Embryonic facial prominence (tissue), 1 donor: ENCODE measurements around the gene AHCTF1.
"Not testable (repeated sequence)": the region's sequence is repeated elsewhere in the genome, so short reads cannot be mapped to it uniquely, and the experiment has no call there.

Source experiments
- DNase-seq: peaks from one replicate; pipeline ENCODE4 v3.0.0-alpha.2; 2016; ENCODE audit errors: extremely low spot score

Gene AHCTF1

DNA sequence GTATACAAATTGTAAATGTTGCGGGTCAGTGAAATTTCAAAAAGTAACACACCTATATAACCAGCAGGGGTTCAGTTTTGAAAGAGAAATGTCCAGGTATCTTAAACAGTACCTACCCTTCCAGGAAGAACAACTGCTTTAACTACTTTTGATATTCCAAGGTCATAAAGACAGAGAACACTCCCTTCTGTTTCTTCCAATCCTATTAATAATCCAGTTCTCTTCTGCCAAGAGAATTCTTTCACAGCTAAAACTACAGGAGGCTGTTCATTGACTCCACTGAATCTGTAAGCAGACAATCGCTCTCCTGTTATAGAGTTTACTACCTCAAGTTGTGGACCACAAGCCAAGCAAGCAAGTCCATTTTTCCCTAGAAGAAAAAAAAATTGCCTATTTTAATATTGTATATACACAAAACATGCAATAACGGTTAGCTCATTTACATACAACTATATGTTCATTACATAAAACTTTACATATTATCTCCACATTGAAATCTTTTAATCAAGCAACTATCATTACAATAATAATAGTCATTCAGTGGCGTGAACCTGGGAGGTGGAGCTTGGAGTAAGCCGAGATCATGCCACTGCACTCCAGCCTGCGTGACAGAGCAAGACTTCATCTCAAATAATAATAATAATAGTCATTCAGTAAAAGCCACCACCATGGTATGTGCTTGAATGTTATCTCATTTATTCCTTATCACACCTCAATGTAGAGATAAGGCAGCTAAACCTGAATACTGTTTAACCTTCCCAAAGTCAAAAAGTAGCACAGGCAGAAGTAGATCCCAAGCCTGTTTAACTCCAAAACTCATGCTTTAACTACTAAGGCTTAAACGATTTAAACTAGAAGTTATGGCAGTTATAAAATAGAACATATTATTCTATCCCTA is 15.5 kb downstream of the AHCTF1 start:
- DNase-seq: not testable (repeated sequence)

DNA sequence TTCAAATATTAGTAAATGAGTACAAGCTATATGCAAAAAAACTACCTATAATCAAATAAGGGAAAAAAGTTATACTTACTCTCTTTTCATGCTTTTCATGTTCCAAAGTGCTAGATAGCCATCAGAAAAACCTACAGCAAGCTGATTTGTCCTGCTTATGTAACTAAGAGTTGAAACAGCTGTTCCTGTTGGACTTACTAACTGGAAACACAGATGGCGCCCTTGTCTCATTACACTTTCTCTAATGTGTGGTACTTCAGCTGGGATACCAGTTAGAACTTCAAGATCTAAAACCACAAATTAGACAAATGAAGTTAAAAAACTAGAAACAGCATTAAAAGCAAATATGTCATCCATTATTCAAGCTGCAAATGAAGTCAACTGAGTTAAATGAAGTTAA is 24.3 kb downstream of the AHCTF1 start:
- DNase-seq: no peak

DNA sequence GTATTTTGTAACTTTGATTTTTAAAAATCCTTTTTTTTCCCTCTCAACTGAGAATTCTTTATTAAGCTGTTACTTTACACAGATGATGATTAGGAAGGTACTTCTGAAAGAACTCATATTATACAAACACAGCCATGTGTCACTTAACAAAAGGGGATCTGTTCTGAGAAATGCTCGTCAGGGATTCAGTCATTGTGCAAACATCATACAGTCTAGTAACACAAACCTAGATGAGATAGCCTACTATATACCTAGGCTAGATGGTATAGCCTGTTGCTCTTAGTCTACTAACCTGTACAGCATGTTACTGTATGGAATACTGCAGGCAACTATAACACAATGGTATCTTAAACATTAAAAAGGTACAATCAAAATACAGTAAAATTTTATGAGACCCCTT is 24.9 kb downstream of the AHCTF1 start:
- DNase-seq: no peak

DNA sequence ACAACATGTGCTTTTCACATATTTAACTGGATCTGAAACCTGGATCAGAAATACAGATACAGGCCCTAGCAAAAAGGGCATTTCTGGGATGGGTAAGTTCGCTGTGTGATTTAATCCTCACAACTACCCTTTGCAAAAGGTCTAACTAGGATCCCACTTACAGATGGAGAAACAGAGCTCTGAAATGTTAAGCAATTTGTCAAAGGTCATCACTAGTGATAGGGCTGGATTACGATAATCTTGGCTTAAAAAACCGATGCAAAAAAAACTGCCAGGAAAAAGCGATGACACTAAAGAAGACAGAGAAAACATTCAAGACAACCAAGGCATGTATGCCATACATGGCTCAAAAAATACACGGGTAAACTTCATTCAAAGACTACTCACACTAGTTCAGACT is 29.9 kb downstream of the AHCTF1 start:
- no peak for DNase-seq

DNA sequence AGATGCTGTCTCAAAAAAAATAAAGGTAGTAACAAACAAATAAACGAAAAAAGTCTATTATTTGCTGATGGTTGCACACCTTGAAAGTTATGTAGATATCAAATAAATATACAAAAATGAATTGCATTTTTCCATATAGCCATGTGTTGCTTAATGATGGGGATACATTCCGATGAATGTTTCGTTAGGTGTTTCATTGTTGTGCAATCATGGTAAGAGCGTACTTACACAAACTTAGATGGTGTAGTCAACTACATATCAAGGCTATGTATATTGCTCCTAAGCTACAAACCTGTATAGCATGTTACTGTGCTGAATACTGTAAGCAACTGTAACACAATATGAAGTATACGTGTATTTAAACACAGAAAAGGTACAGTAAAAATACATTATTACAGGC is 34.4 kb downstream of the AHCTF1 start:
- no peak for DNase-seq

DNA sequence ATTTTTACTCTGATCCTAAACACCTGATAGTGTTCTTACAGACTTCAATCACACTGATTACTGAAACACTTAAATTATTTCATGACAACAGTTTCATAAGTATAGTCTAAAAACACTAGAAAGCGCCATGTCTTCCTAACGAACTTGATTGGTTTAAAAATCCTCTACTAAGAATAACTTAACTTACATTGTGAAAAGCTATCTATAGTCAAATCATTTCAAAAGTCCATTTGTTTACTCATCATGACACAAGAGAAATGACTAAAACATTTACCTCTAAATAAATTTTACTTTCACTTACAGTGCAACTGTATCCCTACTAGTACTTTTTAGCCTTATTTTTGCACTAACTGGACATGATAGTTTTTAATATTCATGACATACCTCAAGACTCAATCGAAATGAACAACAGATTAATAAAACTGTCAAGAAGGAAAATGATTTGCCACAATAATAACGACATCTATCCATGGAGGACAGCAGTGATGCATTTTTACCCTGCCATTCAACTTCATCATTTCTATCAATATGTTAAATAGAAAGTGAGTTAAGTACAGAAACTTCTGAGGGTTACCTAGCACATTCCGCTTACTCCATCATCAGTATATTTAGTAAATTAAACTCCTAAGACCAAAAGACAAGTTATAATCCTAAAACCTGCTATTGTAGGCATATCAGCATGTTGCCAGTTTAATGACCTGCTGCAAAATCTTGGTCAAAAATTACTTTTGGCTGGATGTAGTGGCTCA is 38.4 kb downstream of the AHCTF1 start:
- no peak for DNase-seq

DNA sequence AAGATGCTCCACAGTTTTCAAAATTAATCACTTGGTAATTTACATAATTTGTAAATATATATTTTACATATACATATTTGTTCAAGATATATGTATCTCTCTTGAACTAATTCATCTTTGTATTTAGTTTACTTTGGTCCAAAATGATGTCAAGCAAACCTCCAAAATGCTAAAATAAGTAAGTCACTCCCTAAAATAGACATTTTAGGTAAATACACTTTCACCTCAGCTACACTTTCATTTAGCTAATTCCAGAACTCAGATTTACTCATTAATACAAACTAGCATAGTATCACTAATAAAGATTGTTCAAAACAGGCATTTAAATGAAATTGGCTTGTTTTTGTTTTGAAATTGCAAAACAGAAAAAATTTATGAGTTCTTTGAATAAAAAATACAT is 40.6 kb downstream of the AHCTF1 start:
- no peak for DNase-seq

DNA sequence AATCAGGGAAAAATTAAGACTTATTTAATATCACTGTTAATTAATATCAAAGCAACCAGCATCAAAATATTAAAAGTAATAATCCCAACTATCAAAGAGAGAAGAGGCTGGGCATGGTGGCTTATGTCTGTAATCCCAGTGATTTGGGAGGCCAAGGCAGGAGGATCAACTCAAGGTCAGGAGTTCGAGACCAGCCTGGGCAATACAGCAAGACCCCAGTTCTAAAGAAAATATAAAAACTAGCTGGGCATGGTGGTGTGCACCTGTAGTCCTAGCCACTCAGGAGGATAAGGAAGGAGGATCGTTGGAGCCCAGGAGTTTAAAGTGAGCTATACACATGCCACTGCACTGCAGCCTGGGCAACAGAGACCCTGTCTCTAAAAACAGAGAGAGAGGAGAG is 43.2 kb downstream of the AHCTF1 start:
- no peak for DNase-seq

DNA sequence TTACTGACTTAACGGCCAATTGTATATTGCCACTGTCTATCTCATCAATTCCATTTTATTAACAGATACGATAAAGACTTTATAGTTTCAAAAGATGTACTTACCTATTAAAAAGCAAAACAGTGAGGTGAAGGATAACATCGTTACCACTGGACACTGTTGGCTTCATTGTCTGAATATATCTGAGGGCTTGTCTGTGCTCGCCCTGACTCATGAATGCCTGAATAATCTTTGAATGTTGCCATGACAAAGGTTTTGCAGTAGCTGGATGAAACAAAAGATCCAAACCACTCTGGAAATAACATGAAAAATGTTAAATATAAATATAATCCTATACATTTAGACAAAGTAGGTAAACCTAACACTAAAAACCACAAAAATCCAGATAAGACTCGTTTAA is 46.4 kb downstream of the AHCTF1 start:
- not testable (repeated sequence) for DNase-seq

DNA sequence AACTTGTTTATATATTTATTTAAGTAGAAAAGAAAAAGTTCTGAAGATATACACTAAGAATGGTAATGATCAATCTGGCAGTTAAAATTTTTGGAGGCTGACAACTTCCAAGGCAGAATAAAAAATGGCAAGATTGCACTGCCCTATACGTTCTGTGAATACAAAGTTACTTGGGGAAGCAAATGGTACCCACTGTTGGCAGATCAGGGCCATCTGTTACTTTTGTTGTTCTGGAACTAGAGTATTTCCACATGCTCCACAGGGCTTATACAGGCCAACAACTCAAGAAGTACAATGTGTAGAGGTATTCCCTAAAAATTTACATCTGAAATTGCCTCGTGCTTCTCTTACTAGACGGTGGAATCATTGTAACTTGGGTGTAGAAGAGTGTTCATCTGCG is 53.2 kb downstream of the AHCTF1 start:
- DNase-seq: no peak

DNA sequence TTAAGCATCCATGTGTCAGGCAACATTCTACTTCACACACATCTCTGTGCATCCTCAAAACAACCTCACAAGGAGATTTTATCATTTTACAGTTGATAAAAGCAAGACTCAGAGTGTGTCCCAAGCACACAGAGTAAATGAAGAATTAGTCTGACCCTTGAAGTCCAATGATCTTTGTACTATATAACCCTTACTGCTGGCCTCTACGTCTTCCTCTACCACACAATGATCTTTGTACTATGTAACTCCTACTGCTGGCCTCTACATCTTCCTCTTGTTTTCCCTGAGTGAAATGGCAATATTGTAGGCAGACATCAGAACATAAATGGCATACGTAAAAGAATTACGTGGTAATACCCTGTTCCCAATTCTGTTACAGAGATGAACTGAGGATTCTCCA is 55.3 kb downstream of the AHCTF1 start:
- DNase-seq: no peak

DNA sequence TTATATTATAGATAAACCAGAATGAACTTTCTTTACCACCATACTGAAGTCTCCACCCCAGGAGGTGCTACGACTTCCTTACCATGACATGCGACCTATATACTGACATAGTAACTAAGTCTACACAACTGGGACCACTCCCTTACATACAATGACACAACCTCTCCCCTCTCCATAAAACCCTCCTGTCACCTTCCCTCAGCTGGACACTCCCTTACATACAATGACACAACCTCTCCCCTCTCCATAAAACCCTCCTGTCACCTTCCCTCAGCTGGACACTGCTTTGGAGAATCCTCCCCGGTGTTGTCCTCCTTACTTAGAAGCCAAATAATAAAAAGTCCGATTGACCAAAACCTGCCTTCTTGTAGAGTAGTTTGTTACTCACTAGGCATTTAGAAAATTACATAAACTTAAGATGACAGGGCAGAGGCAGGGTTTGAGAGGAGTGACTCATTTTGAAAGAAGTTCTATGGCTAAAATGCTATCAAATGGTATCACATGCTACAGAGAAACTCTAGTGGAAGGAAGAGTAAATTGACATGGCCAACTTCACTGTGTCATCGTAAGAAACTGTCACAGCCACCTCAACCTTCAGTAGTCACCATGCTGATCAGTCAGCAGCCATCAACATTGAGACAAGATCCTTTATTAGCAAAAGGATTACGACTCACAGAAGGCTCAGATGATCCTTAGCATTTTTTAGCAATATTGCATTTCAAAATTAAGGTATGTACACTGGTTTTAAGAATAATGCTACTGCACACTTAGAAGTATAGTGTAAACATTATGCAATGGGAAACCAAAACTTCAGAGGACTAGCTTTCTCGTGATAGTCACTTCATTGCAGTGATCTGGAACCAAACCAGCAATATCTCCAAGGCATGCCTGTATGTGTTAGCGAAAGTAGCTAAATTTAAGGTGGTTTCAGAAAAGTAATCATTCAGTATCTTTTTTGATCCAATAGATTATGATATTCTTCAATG is 56.4 kb downstream of the AHCTF1 start:
- no peak for DNase-seq

DNA sequence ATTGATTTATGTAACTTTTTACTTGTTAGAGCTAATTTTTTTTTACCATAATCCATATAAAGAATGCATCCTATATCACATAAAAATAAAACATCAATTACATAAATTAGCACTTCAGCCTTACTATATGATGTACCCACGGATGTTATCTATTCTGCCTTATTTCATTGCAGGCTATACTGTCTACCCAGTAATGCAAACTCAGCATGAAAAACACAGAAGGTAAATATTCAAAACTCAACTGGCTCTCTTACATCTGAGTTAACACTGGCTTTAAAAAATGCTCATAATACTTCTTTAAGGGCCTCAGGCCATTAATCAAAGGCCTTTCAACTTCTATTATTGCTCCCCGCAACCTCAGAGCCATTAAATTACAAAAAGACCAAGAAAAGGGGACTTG is 65.8 kb downstream of the AHCTF1 start:
- no peak for DNase-seq

DNA sequence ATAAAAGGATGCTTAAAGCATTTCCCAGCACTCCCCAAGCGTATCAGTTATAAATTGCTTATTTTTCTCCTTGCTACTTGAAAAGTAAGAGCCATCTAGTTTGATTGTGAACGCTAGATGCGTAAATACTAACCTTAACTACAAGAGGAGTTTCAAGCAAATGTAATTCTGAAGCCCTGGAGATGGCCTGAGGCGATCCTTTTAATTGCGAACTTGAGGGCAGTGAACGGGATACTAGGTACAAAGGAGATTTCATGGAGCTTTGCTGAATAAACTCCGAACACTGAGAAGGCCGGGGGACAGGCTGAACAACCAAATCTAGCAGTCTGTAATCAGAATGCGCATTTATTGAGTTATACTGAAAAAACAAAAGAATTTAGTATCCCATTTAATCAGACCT is 68.0 kb downstream of the AHCTF1 start:
- not testable (repeated sequence) for DNase-seq

DNA sequence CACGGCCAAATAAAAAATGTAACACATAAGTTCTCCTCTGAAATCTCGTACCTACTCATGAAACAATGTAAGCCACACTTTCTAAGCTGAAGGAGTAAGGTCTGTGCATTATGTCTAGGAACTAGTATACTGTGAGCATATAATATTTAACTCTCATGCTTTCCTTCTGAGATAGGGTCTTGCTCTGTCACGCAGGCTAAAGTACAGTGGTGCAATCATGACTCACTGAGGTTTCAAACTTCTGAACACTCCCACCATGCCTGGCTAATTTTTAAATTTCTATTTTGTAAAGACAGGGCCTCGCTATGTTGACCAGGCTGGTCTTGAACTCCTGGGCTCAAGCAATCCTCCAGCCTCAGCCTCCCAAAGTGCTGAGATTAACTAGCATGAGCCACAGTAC is 71.3 kb downstream of the AHCTF1 start:
- DNase-seq: no peak

DNA sequence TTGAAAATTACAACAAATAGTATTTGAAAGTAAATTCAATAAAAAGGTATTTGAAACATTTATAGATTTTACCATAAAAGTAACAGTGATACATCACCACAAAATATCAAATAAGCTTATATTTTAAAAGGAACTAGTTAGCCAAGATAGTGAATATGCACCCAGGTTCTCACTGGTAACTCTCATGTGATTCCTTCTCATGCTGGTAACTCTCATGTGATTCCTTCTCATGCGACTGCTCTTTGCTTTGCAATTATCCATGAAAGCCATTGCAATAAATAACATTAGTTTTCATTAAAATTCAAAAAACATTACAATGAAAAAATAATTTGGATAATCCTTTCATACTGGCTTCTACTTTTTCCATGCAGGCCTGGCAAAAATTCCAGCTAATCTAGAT is 75.4 kb downstream of the AHCTF1 start:
- no peak for DNase-seq

DNA sequence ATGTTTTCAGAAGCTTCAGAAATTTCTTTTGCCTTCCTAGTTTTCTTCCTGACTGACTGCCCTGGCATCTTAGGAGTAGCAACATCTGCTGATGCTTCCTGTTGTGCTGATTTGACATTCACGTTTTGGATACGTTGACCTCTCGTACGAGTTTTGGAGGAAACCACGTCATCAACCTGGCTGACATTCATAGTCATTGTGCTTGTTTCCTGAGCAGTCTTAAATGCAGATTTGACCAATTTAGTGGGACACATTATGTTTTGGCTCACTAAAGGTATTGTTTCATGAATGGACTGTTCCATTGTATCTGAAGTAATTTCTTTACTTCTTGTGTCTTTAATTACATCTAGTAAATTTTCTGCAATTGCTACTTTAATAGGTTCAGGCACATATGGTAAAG is 81.1 kb downstream of the AHCTF1 start:
- DNase-seq: not testable (repeated sequence)

DNA sequence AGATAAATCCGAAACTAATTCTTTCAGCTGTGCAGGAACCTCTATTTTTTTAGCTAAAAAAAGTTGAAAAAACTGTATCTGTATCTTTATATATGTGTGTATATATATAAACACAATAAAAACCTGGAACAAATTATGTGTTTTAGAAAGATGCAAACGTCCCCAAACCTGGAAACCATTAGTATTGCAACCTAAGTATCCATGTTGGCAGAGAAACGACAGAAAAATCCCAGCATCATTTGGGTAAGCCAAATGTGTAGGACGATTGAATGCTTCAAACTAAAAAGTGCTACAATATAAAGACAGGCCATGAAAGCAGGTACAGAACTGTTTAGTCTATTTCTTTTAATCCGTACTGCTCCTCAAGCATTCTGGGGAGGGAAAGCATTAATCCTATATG is 87.9 kb downstream of the AHCTF1 start:
- no peak for DNase-seq

DNA sequence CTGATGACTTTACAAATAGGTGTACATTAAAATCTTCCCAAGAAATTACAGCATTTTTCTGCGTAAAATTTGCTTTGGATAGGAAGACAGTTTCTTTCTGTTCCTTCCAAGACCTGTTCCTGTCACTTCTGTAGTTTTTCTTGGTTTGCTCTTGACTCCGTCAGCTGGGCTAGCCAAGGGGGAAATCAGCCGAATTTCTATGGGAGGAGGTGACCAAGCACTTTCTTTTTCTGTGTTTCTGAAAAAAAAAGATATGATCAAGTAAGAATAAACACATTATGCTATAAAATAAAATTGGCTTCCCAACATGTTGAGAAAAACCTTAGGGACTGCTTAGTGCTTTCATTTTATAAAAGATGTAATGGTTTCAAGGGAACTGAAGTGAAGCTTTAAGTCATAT is 91.0 kb downstream of the AHCTF1 start:
- DNase-seq: not testable (repeated sequence)

DNA sequence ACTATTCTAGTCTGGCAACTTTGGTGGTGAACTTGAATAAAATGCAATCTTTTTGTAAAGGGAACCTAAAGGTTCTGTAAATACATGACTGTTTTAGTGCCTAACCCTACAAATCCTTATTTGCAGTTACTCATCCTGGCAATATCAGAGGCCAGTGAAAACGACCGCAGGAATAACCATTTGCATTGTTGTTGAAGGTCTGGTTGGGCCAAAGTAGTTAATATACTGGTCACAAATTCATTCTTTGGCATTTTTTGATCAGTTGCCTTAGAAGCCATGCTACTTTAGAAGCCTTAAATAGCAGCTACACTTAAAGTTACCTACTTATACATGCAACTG is 93.7 kb downstream of the AHCTF1 start:
- DNase-seq: no peak

DNA sequence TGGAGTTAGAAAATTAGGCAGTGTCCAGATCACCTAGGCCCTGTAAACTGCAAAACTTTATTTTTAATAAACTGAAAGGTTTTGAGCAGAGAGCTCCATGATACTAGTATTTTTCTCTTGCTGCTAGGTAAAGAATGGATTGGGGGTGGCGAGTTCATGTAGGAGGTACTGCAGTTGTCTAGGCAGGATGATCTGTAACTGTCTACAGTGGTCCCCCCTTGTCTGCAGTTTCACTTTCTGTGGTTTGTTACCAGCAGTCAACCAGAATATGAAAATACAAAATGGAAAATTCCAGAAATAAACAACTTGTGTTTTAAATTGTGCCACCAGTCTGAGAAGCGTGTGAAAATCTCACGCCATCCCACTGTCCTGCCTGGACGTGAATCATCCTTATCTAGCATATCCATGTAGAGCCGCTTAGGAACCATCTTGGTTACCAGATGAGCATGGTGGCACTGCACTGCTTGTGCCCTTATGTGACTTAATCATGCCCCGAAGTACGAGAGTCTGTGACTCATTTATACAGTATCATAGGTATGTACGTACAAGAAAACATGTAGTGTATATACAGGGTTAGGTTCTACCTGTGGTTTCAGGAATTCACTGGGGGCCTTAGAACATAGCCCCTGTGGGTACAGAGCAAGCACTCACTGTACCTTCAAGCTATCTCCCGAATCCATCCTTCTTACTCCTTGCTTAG is 94.2 kb downstream of the AHCTF1 start:
- no peak for DNase-seq
